GM18508 (cell line): ENCODE data around the gene THEMIS2.

ENCODE experiments used
- ATAC-seq: cut with Tn5 transposase; IDR thresholded peaks from one replicate; pipeline ENCODE4 v1.9.1; 2021; ENCODE audit warnings: moderate number of reproducible peaks; ENCODE audit not compliant: insufficient read depth, unreplicated experiment

The THEMIS2 gene

GRCh38 chr1:27884006-27884954, 11.9 kb downstream of the THEMIS2 start:
- ATAC-seq = no peak

GRCh38 chr1:27885114-27885528, 12.8 kb downstream of the THEMIS2 start:
- ATAC-seq = no peak

GRCh38 chr1:27885621-27886352, 13.4 kb downstream of the THEMIS2 start:
- ATAC-seq = no peak

- ATAC-seq = no peak
Measured at GRCh38 chr1:27886353-27886679, 14.0 kb downstream of the THEMIS2 start.

- no peak for ATAC-seq
Measured at GRCh38 chr1:27886744-27887143, 14.4 kb downstream of the THEMIS2 start.

GRCh38 chr1:27887215-27888021, 15.1 kb downstream of the THEMIS2 start:
- ATAC-seq = no peak

- no peak for ATAC-seq
Measured at GRCh38 chr1:27889506-27889905, 17.2 kb downstream of the THEMIS2 start.

GRCh38 chr1:27891196-27891889, 19.0 kb downstream of the THEMIS2 start:
- ATAC-seq = no peak

GRCh38 chr1:27894521-27894920, 22.2 kb downstream of the THEMIS2 start:
- ATAC-seq = no peak

- ATAC-seq = no peak
Measured at GRCh38 chr1:27906759-27907158, 34.4 kb downstream of the THEMIS2 start.

- no peak for ATAC-seq
Measured at GRCh38 chr1:27912429-27912828, 40.1 kb downstream of the THEMIS2 start.

- ATAC-seq = no peak
Measured at GRCh38 chr1:27915082-27915575, 42.8 kb downstream of the THEMIS2 start.

GRCh38 chr1:27922272-27922671, 49.9 kb downstream of the THEMIS2 start:
- ATAC-seq = no peak

GRCh38 chr1:27928216-27928954, 56.0 kb downstream of the THEMIS2 start:
- ATAC-seq = no peak

GRCh38 chr1:27931184-27931583, 58.8 kb downstream of the THEMIS2 start:
- no peak for ATAC-seq

GRCh38 chr1:27931759-27932158, 59.4 kb downstream of the THEMIS2 start:
- no peak for ATAC-seq

- ATAC-seq = no peak
Measured at GRCh38 chr1:27934818-27935549, 62.6 kb downstream of the THEMIS2 start, which contains the start of gene SMPDL3B. Gene SMPDL3B (plus strand): TSS chr1:27935000. CDS start chr1:27935184, 184 bp downstream.

- no peak for ATAC-seq
Measured at GRCh38 chr1:27935721-27936120, 63.4 kb downstream of the THEMIS2 start.
